Hepatocyte (in vitro differentiated cells): ENCODE data around the gene JAML.

Source experiments
- CTCF ChIP-seq: fragments of 200-600 bp; sonication (generic); IDR thresholded peaks from 2 replicates; pipeline ENCODE4 v1.5.1; 2016; ENCODE audit warnings: antibody characterized with exemption, mild to moderate bottlenecking; ENCODE audit not compliant: poor library complexity
- EZH2phosphoT487 ChIP-seq: fragments of 200-600 bp; sonication (generic); IDR thresholded peaks from one replicate; pipeline ENCODE4 v1.6.1; 2018; ENCODE audit warnings: antibody characterized with exemption, mild to moderate bottlenecking, low read depth, moderate library complexity; ENCODE audit not compliant: unreplicated experiment, severe bottlenecking

GRCh38 chr11:118199135-118199534, 25.7 kb downstream of the JAML start:
- TF ChIP-seq CTCF (no peak), EZH2phosphoT487 (no peak)
